GM10248 (cell line): ENCODE results near the gene CEP250.
A peak's percentile ranks its signal among the peaks of the same experiment; 100 is the strongest.

ENCODE experiments used
- CTCF ChIA-PET: fragments of 300-600 bp; sonication (Branson Sonifier 250); formaldehyde crosslinking; extraction: SDS; loops from one replicate; lab custom pipeline; 2021; ENCODE audit warnings: antibody characterized with exemption; lab: Yijun Ruan, JAX
- POLR2A ChIA-PET: fragments of 350-650 bp; sonication (Branson Sonifier 250); formaldehyde crosslinking; extraction: SDS; loops from one replicate; lab custom pipeline; 2020; ENCODE audit warnings: antibody characterized with exemption; lab: Yijun Ruan, JAX
- DNase-seq: peaks from one replicate; pipeline ENCODE4 v3.0.0; 2012; ENCODE audit errors: extremely low spot score
- TF ChIP-seq, protein P1 (sequence below): IDR thresholded peaks from 2 replicates; pipeline ENCODE4 v1.5.1; 2012; ENCODE audit warnings: mild to moderate bottlenecking, low read depth; ENCODE audit errors: extremely low read depth, missing control alignments, control extremely low read depth

CEP250 gene

DNA sequence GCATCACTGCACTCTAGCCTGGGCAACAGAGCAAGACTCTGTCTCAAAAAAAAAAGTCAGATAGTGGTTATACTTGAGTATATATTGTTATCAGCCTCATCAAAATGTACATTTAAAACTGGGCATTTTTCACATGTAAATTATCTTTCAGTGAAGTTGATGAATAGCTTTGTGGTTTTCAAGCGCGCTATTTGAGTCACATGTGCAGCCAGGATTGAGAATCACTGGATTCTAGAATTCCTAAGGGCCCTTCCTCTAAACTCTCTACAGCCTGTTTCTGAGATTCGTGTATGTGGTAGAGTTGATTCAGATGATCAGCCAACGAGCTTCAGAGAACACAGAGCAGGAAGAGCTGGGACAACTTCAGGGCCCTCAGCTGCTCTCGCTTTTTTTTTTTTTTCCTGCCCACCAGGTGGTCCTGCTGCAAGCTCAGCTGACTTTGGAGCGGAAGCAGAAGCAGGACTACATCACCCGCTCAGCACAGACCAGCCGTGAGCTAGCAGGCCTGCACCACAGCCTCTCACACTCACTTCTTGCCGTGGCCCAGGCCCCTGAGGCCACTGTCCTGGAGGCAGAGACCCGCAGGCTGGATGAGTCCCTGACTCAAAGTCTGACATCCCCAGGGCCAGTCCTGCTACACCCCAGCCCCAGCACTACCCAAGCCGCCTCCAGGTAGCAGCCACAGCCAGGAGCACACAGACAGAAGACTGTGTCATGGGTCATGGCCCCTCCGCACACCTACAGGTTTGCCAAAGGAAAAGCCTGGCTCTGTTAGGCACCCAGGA is 55.7 kb downstream of the CEP250 start:
- POLR2A ChIA-PET: interaction anchor here (0.9 kb wide), 1 partner anchor 23 kb away, joined by 3 read pairs; no protein-coding TSS in a partner anchor
- CTCF ChIA-PET: interaction anchor here (1.5 kb wide), 1 partner anchor 12 kb away, joined by 11 read pairs; no protein-coding TSS in a partner anchor
- no peak for DNase-seq
- TF ChIP-seq, protein P1, sequence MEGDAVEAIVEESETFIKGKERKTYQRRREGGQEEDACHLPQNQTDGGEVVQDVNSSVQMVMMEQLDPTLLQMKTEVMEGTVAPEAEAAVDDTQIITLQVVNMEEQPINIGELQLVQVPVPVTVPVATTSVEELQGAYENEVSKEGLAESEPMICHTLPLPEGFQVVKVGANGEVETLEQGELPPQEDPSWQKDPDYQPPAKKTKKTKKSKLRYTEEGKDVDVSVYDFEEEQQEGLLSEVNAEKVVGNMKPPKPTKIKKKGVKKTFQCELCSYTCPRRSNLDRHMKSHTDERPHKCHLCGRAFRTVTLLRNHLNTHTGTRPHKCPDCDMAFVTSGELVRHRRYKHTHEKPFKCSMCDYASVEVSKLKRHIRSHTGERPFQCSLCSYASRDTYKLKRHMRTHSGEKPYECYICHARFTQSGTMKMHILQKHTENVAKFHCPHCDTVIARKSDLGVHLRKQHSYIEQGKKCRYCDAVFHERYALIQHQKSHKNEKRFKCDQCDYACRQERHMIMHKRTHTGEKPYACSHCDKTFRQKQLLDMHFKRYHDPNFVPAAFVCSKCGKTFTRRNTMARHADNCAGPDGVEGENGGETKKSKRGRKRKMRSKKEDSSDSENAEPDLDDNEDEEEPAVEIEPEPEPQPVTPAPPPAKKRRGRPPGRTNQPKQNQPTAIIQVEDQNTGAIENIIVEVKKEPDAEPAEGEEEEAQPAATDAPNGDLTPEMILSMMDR: no peak

GRCh38 chr20:35511814-35512420 is 56.5 kb downstream of the CEP250 start:
- CTCF ChIA-PET: interaction anchor here (0.8 to 1.7 kb wide), 4 partner anchors 10 to 373 kb away, joined by 3 to 5 read pairs (median 3); no protein-coding TSS in a partner anchor
- TF ChIP-seq, protein P1: peak; percentile 56
- POLR2A ChIA-PET: no interaction called here
- DNase-seq: no peak

GRCh38 chr20:35514371-35514932 is 59.1 kb downstream of the CEP250 start:
- DNase-seq: no peak
- TF ChIP-seq, protein P1: no peak
- ChIA-PET POLR2A (interaction anchor here (0.7 kb wide), 1 partner anchor 58 kb away, joined by 6 read pairs; no protein-coding TSS in a partner anchor), CTCF (interaction anchor here (0.9 to 1.0 kb wide), 3 partner anchors 8 to 58 kb away, joined by 3 read pairs; no protein-coding TSS in a partner anchor)

GRCh38 chr20:35515341-35515740 is 59.9 kb downstream of the CEP250 start:
- CTCF ChIA-PET: interaction anchor here (1.2 to 2.0 kb wide), 2 partner anchors 68 to 204 kb away, joined by 3 to 6 read pairs; no protein-coding TSS in a partner anchor
- TF ChIP-seq, protein P1: no peak
- DNase-seq: no peak
- POLR2A ChIA-PET: interaction anchor here (0.6 kb wide), 1 partner anchor 222 kb away, joined by 6 read pairs; no protein-coding TSS in a partner anchor

GRCh38 chr20:35515949-35516645 is 60.7 kb downstream of the CEP250 start:
- TF ChIP-seq, protein P1: no peak
- POLR2A ChIA-PET: no interaction called here
- CTCF ChIA-PET: interaction anchor here (0.8 to 3.2 kb wide), 5 partner anchors 8 to 203 kb away, joined by 3 to 8 read pairs (median 4); partner anchors contain the start of gene ERGIC3
- no peak for DNase-seq
